Fibroblast of peridontal ligament (primary cell): Measurements from ENCODE around the gene KBTBD6.
A peak's percentile ranks its signal among the peaks of the same experiment; 100 is the strongest.
"Not testable (repeated sequence)": the region's sequence is repeated elsewhere in the genome, so short reads cannot be mapped to it uniquely, and the experiment has no call there.

Source experiments
- DNase-seq: peaks from one replicate; pipeline ENCODE4 v3.0.0-alpha.2; 2010; ENCODE audit errors: extremely low read depth

KBTBD6 gene

DNA sequence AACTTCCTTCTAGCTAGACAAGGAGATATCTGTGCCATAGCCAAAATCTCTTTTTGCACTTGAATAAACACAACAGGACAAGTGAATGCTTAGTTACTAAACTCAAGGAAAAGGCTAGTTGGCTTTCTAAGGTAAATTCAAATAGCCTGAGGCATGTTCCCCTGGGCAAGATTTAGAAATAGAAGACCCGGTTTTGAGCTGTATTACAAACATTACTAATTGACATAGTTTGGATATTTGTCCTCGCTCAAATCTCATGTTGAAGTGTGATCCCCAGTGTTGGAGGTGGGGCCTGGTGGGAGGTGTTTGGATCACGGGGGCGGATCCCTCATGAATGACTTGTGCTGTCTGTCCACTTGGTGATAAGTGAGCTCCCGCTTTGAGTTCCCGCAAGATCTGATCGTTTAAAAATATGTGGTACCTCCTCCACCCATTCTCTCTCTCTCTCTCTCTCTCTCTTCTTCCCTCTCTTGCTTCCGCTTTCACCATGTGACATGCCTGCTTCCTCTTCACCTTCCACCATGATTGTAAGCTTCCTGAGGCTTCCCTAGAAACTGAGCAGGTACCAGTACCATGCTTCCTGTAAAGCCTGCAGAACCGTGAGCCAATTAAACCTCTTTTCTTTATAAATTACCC is 3.9 kb upstream of the KBTBD6 start:
- no peak for DNase-seq

DNA sequence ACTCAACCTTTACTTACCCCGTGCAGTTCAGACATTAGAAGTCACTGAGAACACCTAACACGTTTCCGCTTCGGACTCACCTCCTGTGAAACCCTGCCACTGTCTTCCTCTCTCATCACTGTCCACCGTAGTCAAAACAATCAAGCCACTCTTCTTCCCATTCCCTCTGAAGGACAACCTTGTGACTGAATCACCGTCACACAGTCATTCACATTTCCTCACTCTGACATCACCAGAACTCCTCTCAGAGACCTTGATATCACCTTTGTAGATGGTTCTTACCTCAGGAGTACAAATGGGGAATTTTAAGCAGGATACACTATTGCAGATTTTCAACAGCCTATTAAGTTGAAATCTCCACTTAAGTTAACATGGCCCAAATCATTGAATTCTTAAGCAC is 1.3 kb upstream of the KBTBD6 start:
- no peak for DNase-seq

- DNase-seq = not testable (repeated sequence)
Observed at GRCh38 chr13:41131660-41132511, 716 bp downstream of the KBTBD6 start.

DNA sequence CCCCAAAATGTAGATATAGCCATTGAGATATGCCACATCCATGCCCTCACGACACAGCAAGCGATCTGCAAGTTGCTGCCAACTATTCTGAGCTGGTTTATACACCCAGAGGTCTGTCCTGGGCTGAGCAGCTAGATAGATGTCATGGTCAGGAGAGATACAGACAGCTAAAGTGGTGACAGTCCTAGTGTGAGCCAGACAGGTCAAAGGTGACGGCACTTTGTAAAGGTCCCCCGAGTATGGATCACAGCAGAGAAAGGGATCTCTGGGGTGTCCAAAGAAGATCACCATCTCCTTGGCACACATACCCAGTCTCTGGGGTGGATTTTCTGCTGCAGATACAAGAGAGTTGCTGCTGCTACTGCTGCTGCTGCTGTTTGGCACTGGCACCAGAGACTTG is 1.4 kb downstream of the KBTBD6 start:
- not testable (repeated sequence) for DNase-seq

DNA sequence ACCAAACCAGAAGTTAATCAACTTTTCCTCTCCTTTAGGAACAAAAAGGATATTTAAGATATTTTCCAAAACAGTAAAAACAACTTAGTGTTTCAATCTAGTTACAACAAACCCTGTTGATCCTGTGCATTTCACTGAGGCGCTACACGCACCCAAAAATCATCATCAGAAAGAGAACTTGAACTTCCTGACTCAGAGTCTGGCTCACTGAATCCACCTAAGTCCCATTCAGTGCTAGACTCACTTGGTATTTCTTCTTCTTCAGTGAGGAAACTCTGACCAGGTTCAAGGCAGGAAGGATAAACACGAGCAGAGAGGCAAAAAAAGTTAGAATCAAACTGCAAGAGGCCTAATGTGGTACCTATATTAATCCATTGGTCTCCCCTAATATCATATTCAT is 2.2 kb downstream of the KBTBD6 start:
- peak; percentile 26 for DNase-seq

- no peak for DNase-seq
Observed at GRCh38 chr13:41127701-41128100, 4.9 kb downstream of the KBTBD6 start.

- DNase-seq = no peak
Observed at GRCh38 chr13:41122838-41123237, 9.8 kb downstream of the KBTBD6 start.

DNA sequence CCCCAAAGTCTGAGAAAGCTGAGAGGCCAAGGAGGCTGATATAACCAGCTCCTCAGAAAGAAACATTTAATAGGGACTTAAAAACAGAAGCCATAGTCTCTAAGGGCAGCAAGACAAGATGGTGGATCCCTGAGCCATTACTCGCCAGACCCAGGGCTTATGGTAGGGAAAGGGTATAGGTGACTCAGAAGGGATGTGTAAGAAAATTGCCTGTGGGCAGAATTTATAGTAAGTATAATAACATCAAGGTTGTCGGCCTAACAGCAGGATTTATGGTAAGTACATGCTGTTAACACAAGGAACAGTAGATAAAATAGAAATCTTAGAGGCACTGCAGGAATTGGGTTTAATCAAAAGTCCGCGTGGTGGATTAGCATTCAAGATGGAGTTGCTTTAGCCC is 14.7 kb downstream of the KBTBD6 start:
- DNase-seq = no peak

GRCh38 chr13:41111454-41111853 is 21.1 kb downstream of the KBTBD6 start:
- DNase-seq = peak; percentile 16

DNA sequence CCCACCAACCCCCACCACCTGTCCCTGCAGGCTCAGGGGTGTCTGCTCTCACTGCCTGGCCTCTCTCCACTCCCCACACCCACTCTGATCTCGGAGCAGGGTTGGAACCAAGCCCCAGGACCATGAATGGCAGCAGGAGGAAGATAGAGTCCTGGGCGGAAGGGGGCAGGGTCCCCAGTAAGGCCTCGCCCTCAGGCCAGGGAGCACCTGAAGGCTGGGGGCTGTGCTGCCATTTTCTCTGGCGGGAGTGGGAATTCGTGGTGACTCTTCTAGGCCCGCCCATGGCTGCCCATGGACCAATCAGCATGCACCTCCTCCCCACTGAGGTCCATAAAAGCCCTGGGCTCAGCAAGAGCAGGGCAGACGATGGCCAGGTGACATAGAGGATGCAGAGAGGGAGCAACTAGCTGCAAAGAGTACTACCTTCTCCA is 25.0 kb downstream of the KBTBD6 start:
- no peak for DNase-seq

DNA sequence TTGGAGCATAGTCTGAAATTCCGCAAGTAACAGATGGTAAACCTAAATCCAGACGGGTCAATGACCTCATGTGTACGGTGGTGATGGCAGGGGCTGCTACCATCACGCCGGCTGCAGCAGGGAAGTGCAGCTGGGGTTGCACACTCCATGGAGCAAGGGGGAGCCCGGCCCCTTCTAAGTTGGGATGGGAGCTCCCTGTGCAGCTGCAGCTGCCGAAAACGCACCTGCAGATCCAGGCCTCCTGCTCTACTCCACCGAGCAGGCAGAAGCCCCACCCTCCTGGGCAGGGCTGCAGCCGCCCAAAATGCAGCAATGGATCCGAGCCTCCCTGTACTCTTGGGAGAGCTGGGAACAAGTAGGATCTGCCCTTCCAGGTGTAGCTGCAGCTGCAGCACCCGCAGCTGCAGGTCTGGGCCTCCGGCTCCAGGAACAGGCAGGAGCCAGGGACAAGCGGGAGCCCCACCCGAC is 25.5 kb downstream of the KBTBD6 start:
- DNase-seq = no peak

DNA sequence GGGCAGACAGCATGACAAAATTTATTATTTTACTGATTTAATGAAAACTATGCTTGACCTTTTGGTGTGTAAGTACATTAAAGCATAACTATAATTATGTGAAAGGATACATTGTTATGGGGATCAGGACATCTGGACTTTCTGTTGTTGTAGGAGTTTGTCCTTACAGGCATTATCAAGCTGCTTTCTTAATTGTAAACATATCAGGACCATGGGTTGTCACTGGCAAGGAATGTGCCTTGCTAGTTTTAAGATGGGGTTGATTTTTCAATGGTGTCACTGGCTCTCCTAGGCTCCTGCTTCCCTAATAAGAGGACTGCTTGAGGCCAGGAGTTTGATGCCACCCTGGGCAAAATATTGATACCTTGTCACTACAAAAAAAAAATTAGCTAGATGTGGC is 32.6 kb downstream of the KBTBD6 start:
- DNase-seq = no peak

DNA sequence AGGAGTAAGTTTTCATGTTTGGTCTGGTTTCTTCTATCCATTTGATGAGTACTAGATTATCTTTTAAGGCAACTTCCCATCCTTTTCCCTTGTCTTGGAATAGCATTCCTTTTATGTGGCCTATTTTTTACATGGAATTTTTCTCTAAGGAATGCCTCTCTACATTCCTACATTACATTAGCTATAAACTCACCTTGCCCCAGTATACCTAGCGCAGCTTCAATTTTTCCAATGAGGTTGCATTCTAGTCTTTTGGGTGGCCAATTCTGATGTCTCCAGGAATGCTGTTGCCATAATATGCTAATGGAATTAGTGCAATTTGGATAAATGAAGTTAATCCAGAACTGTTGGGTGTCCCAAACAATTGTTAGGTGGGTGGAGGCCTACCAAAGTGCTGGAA is 33.8 kb downstream of the KBTBD6 start:
- DNase-seq = no peak

DNA sequence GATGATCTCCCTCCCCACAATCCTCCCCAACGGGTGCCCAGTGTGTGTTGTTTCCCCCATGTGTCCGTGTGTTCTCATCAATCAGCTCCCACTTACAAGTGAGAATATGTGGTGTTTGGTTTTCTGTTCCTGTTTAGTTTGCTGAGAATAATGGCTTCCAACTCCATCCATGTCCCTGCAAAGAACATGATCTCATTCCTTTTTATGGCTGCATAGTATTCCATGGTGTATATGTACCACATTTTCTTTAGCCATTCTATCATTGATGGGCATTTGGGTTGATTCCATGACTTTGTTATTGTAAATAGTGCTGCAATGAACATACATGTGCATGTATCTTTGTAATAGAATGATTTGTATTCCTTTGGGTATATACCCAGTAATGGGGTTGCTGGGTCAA is 36.9 kb downstream of the KBTBD6 start:
- not testable (repeated sequence) for DNase-seq

- peak; percentile 30 for DNase-seq
Observed at GRCh38 chr13:41085961-41086585, 46.5 kb downstream of the KBTBD6 start.

GRCh38 chr13:41079725-41080124 is 52.9 kb downstream of the KBTBD6 start:
- DNase-seq = no peak
